KMS-11 (cell line): ENCODE results near the gene GUCD1.
"Not testable (repeated sequence)": the region's sequence is repeated elsewhere in the genome, so short reads cannot be mapped to it uniquely, and the experiment has no call there.

Experiments used
- H2AFZ ChIP-seq: fragments of 200-600 bp; sonication (generic); 2 replicates; pipeline ENCODE4 v1.6.1; 2016; ENCODE audit warnings: antibody characterized with exemption, mixed run types, low read depth
- H3K27ac ChIP-seq: fragments of 200-600 bp; sonication (generic); 2 replicates; pipeline ENCODE4 v1.6.1; 2016; ENCODE audit warnings: mild to moderate bottlenecking, mixed run types
- H3K27me3 ChIP-seq: fragments of 200-600 bp; sonication (generic); 2 replicates; pipeline ENCODE4 v1.6.1; 2017; ENCODE audit warnings: mild to moderate bottlenecking, low read depth, mixed run types, moderate library complexity; ENCODE audit not compliant: insufficient read depth
- H3K36me3 ChIP-seq: fragments of 200-600 bp; sonication (generic); 2 replicates; pipeline ENCODE4 v1.6.1; 2017; ENCODE audit warnings: mild to moderate bottlenecking, mixed run types; ENCODE audit not compliant: insufficient read depth
- H3K4me1 ChIP-seq: fragments of 200-600 bp; sonication (generic); 2 replicates; pipeline ENCODE4 v1.6.1; 2016; ENCODE audit warnings: mild to moderate bottlenecking, low read depth, mixed run types; ENCODE audit not compliant: poor library complexity, severe bottlenecking
- H3K4me2 ChIP-seq: fragments of 200-600 bp; sonication (generic); 2 replicates; pipeline ENCODE4 v1.7.0; 2016; ENCODE audit warnings: mild to moderate bottlenecking, mixed run types
- H3K4me3 ChIP-seq: fragments of 200-600 bp; sonication (generic); IDR thresholded peaks from 2 replicates; pipeline ENCODE4 v1.6.1; 2017; ENCODE audit warnings: low read depth, low read length, mixed read lengths; ENCODE audit not compliant: insufficient read depth
- H3K79me2 ChIP-seq: fragments of 200-600 bp; sonication (generic); 2 replicates; pipeline ENCODE4 v1.6.1; 2016; ENCODE audit warnings: low read depth, mixed run types; ENCODE audit not compliant: insufficient read depth
- H3K9ac ChIP-seq: fragments of 200-600 bp; sonication (generic); 2 replicates; pipeline ENCODE4 v1.6.1; 2016; ENCODE audit warnings: mild to moderate bottlenecking, mixed run types
- H4K20me1 ChIP-seq: fragments of 200-600 bp; sonication (generic); 2 replicates; pipeline ENCODE4 v1.6.1; 2016; ENCODE audit warnings: mild to moderate bottlenecking, mixed run types; ENCODE audit not compliant: insufficient read depth
- TF ChIP-seq, protein P1 (sequence below): fragments of 200-600 bp; sonication (generic); conservative IDR thresholded peaks from 2 replicates; pipeline ENCODE4 v1.6.1; 2017; ENCODE audit warnings: low read depth, mild to moderate bottlenecking, antibody characterized with exemption, low read length, moderate library complexity, mixed read lengths

GUCD1 gene

GRCh38 chr22:24536089-24536488 is 18.8 kb downstream of the GUCD1 start:
- peaks cover 9% of the 10 kb centered on the region for H3K4me1 ChIP-seq
- no peak overlapping the region for H3K9ac ChIP-seq
- 0 out of 2 replicates have a peak, but pooled peaks cover 3% of the 10 kb centered on the region for H3K36me3 ChIP-seq
- no peak overlapping the region for H2AFZ ChIP-seq
- TF ChIP-seq, protein P1, sequence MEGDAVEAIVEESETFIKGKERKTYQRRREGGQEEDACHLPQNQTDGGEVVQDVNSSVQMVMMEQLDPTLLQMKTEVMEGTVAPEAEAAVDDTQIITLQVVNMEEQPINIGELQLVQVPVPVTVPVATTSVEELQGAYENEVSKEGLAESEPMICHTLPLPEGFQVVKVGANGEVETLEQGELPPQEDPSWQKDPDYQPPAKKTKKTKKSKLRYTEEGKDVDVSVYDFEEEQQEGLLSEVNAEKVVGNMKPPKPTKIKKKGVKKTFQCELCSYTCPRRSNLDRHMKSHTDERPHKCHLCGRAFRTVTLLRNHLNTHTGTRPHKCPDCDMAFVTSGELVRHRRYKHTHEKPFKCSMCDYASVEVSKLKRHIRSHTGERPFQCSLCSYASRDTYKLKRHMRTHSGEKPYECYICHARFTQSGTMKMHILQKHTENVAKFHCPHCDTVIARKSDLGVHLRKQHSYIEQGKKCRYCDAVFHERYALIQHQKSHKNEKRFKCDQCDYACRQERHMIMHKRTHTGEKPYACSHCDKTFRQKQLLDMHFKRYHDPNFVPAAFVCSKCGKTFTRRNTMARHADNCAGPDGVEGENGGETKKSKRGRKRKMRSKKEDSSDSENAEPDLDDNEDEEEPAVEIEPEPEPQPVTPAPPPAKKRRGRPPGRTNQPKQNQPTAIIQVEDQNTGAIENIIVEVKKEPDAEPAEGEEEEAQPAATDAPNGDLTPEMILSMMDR: no peak
- H4K20me1 ChIP-seq: no peaks in the 10 kb centered on the region
- H3K79me2 ChIP-seq: no peaks in the 10 kb centered on the region
- H3K27ac ChIP-seq: no peak overlapping the region
- H3K4me3 ChIP-seq: no peak overlapping the region
- no peak overlapping the region for H3K4me2 ChIP-seq
- no peaks in the 10 kb centered on the region for H3K27me3 ChIP-seq

DNA sequence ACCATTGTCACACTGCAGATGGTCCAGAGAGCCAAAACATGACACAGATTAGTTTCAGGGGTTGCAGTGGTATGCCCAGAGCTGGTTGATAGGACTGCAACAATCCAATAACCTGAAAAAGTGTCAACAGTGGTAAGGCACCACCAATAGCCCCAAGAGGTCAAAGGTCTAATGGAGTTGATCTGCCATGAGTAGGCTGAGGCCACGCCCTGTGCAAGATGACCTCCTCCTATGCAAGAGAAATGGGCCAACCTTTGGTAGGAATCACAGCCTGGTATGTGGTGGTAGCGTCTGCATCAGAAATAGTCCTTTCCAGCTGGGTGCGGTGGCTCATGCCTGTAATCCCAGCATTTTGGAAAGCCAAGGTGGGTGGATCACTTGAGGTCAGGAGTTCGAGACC is 19.6 kb downstream of the GUCD1 start:
- no peak overlapping the region for H3K4me3 ChIP-seq
- H3K36me3 ChIP-seq: no peaks in the 10 kb centered on the region
- H3K4me2 ChIP-seq: no peak overlapping the region
- no peaks in the 10 kb centered on the region for H3K79me2 ChIP-seq
- H4K20me1 ChIP-seq: no peaks in the 10 kb centered on the region
- TF ChIP-seq, protein P1: no peak
- H3K4me1 ChIP-seq: peaks cover 9% of the 10 kb centered on the region
- H3K9ac ChIP-seq: no peak overlapping the region
- no peak overlapping the region for H3K27ac ChIP-seq
- no peaks in the 10 kb centered on the region for H3K27me3 ChIP-seq
- no peak overlapping the region for H2AFZ ChIP-seq

DNA sequence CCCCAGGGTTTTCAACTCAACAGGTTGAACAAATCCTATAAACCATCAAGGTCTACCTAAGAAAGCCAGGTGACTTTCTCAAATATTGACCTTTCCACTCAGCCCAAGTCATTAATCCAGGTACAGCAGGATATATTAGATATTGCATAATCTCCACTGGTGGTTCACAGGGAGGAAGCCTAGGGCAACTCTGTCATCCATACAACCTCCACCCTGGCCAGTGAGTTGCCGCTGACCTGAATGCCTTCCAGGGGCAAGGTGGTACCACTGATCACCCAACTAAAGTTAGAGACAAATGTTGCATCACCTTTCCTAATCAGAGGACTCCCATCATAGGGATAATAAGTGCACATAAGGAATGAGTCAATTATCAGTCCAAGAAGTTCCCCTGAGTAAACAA is 22.9 kb downstream of the GUCD1 start:
- H4K20me1 ChIP-seq: no peaks in the 10 kb centered on the region
- H3K4me1 ChIP-seq: peaks cover 9% of the 10 kb centered on the region
- H2AFZ ChIP-seq: no peak overlapping the region
- H3K79me2 ChIP-seq: no peaks in the 10 kb centered on the region
- H3K9ac ChIP-seq: no peak overlapping the region
- TF ChIP-seq, protein P1: no peak
- H3K27ac ChIP-seq: no peak overlapping the region
- no peaks in the 10 kb centered on the region for H3K27me3 ChIP-seq
- H3K4me2 ChIP-seq: no peak overlapping the region
- H3K36me3 ChIP-seq: no peaks in the 10 kb centered on the region
- H3K4me3 ChIP-seq: no peak overlapping the region

DNA sequence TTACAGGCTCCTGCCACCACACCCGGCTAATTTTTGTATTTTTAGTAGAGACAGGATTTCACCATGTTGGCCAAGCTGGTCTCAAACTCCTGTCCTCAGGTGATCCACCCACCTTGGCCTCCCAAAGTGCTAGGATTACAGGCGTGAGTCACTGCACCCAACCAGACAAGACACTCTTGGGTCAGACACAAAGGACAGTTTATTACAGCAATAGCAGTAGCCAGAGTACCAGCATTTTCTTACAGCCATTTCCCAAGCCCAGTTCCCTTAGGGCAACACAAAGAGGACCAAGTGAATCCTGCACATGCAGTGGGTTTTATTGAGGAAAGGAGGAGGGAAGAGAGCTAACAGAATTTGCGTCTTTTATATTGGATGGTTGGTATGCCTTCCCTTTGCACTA is 24.0 kb downstream of the GUCD1 start:
- not testable (repeated sequence) for H4K20me1 ChIP-seq, H3K4me3 ChIP-seq, H3K4me2 ChIP-seq, H3K4me1 ChIP-seq, H3K79me2 ChIP-seq, H3K27me3 ChIP-seq, H3K27ac ChIP-seq, H2AFZ ChIP-seq, H3K36me3 ChIP-seq, H3K9ac ChIP-seq

DNA sequence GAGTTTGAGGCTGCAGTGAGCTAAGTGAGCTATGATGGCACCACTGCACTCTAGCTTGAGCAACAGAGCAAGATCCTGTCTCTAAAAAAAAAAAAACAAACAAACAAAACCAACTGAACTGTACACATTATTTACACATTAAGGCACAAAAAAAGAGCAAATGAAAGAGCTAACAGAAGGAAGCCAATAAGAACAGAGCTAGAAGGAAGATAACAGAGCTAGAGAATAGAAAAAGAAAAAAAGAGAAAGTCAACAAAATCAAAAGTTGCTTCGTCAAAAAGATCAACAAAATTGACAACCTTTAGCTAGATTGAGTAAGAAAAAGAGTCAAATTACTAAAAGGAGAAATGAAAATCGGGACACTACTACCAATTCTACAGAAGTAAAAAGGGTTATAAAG is 25.0 kb downstream of the GUCD1 start:
- H3K27me3 ChIP-seq: no peaks in the 10 kb centered on the region
- H3K9ac ChIP-seq: no peak overlapping the region
- TF ChIP-seq, protein P1: no peak
- H3K4me1 ChIP-seq: peaks cover 12% of the 10 kb centered on the region
- no peaks in the 10 kb centered on the region for H3K36me3 ChIP-seq
- no peaks in the 10 kb centered on the region for H3K79me2 ChIP-seq
- no peak overlapping the region for H2AFZ ChIP-seq
- H4K20me1 ChIP-seq: no peaks in the 10 kb centered on the region
- no peak overlapping the region for H3K4me2 ChIP-seq
- no peak overlapping the region for H3K27ac ChIP-seq
- no peak overlapping the region for H3K4me3 ChIP-seq
